IPS-NIHi11 (cell line): ENCODE results near the gene DIS3L2.
"Not testable (repeated sequence)": the region's sequence is repeated elsewhere in the genome, so short reads cannot be mapped to it uniquely, and the experiment has no call there.

Source experiments
- DNase-seq: peaks from one replicate; pipeline ENCODE4 v3.0.0; 2012; ENCODE audit warnings: mixed read lengths, low spot score

The DIS3L2 gene

DNA sequence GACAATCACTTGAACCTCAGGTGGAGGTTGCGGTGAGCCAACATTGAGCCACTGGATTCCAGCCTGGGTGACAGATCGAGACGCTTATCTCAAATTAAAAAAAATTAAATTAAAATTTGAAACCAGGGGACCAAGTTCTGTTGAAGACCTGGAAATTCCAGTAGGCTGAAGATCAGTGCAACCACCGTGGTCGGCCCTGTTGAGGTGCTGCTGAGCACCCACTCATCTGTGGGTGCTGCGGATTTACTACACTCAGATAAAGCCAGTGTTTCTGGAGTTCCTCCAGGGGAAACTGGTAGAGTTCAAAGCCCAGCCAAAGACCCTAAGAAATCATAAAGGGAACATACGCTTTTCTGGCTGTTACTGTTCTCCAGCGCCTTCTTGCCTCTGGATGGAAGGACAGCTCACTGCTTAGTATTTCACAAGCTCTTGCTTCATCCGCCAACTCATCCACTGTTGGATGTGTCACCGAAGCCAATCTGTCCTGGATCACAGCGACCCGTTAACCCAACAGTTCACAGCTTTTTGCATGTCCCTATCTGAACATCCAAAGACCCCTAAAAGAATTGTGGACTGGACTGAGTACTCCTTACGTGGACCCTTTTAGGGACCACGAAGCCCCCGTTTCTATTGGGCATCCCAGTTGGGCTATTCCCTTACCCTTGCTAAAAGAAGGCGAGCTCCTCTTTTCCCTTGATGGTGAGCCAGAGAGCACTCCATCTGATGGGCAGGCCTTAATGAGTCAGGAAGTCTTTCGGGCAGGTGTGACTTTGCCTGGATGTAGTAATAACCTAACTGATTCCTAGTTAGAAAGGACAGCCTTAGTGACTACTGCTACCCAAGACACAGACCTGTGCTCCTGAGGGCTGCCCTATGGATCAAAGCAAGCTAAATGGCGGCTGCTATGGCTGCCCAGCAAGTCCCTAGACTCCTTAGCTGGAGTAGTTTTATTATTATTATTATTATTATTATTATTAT, 411.0 kb downstream of the DIS3L2 start:
- DNase-seq: peak; percentile 1

- DNase-seq: peak; percentile 2
Observed at GRCh38 chr2:232374356-232374755, 412.8 kb downstream of the DIS3L2 start.

GRCh38 chr2:232375164-232375563, 413.7 kb downstream of the DIS3L2 start:
- peak; percentile 30 for DNase-seq

DNA sequence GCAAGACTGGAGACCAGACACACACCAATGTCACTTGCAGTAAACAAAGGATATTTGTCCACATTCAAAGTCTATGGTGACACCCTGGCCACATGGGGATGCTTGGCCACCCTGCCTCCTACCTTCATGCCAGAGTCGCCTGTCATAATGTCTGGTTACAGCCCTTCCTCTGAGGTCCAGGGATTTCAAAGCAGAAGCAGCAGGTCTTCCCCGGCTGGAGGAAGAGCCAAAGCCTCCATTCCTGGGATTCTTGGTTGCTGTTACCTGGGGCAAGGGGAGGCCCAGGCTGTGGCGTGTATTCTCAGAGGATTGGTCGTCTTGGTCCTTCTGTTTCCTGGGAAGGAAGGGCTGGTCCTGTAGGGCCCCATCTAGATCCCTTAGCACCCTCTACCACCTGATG, 414.7 kb downstream of the DIS3L2 start:
- DNase-seq: peak; percentile 11

DNA sequence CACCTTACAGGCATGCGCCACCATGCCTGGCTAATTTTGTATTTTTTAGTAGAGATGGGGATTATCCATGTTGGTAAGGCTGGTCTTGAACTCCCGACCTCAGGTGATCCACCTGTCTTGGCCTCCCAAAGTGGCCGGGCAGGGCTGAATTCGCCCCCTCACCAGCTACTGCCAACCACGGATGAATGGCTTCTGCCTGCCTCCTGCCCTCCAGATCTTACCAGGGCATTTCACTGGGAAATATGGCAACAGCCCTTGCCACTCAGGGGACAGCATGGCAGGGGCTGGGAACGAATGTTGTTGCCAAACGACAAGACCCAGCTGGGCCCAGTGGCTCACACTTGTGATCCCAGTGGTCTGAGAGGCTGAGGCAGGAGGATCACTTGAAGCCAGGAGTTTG, 415.2 kb downstream of the DIS3L2 start:
- DNase-seq: no peak

DNA sequence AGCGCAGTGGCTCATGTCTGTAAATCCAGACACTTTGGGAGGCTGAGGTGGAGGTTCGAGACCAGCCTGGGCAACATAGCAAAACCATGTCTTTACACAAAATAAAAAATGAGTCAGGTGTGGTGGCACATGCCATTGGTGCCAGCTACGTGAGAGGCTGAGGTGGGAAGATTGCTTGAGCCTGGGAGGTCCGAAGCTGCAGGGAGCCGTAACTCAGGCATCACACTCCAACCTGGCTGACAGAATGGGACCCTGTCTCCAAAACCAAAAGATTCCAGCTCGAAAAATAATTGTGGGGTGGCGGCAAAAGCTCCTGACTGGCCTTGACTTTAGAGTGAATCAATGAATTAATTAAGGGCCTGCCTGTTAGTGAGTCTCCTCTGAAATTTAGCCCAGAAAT, 415.8 kb downstream of the DIS3L2 start:
- no peak for DNase-seq

GRCh38 chr2:232377841-232378734, 416.6 kb downstream of the DIS3L2 start:
- DNase-seq: peak; percentile 5

DNA sequence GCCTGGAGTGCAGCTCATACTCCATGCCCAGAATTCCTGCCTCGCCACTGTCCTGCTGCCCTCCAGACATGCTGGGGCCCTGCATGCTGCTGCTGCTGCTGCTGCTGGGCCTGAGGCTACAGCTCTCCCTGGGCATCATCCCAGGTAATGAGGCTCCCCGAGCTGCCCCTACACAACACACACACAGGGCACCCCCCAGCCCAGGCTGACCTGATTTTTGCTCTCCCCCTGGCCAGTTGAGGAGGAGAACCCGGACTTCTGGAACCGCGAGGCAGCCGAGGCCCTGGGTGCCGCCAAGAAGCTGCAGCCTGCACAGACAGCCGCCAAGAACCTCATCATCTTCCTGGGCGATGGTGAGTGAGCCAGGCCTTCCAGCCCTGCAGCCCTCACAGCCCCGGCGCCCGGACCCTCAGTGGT, 417.2 kb downstream of the DIS3L2 start, which contains the start of gene ALPP:
ALPP (plus strand) TSS at position 17 of the 417 bp plus-strand sequence; CDS start at position 69, 52 bp downstream.
- not testable (repeated sequence) for DNase-seq

DNA sequence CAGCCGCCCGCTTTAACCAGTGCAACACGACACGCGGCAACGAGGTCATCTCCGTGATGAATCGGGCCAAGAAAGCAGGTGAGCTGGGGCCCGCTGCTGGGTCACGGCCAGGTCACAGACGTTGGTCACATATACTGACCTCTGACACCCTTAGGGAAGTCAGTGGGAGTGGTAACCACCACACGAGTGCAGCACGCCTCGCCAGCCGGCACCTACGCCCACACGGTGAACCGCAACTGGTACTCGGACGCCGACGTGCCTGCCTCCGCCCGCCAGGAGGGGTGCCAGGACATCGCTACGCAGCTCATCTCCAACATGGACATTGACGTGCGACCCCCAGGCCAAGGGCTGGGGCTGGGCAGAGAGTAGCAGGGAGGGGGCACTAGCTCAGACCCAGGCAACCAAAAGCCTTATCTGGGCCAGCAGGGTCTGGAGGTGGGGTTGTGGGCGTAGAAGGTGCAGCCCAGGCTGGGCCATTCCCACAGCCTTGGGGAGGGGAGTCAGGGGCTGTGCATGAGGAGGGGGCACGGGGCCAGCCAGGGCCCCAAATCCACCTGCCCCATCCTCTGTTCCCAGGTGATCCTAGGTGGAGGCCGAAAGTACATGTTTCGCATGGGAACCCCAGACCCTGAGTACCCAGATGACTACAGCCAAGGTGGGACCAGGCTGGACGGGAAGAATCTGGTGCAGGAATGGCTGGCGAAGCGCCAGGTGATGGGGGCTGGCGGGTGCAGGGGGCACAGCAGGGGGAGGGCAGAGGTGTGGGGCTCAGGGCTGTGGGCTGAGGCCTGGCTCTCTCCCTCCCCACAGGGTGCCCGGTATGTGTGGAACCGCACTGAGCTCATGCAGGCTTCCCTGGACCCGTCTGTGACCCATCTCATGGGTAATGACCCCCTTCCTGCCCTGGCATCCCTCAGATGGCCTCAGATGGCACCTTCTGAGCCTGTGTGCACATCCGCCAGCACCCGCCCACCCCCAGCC, 418.4 kb downstream of the DIS3L2 start:
- peak; percentile 7 for DNase-seq

GRCh38 chr2:232381204-232382031, 419.9 kb downstream of the DIS3L2 start:
- not testable (repeated sequence) for DNase-seq

DNA sequence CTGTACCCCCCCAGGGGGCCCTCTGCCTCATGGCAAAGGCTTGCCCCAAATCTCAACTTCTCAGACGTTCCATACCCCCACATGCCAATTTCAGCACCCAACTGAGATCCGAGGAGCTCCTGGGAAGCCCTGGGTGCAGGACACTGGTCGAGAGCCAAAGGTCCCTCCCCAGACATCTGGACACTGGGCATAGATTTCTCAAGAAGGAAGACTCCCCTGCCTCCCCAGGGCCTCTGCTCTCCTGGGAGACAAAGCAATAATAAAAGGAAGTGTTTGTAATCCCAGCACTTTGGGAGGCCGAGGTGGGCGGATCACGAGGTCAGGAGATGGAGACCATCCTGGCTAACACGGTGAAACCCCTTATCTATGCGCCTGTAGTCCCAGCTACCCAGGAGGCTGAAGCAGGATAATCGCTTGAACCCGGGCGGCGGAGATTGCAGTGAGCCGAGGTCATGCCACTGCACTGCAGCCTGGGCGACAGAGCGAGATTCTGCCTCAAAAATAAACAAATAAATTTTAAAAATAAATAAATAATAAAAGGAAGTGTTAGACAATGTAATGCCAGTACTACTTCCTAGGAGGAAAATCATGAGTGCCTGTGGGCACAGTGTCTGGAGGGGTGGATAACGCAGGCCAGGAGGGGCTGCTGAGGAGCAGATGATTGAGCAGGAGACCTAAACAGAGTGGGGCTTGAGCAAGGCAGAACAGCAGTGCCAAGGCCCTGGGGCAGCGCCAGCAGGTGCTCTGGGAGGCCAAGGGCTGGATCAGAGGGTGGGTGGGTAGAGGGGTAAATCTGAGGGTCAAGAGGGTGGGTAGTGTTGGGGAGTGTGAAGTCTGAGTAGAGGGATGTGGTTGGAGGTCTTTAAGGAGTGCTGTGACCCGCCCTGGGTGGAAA, 421.1 kb downstream of the DIS3L2 start:
- no peak for DNase-seq

- DNase-seq: no peak
Observed at GRCh38 chr2:232384466-232384865, 423.0 kb downstream of the DIS3L2 start.

- DNase-seq: not testable (repeated sequence)
Observed at GRCh38 chr2:232385058-232385457, 423.5 kb downstream of the DIS3L2 start.

DNA sequence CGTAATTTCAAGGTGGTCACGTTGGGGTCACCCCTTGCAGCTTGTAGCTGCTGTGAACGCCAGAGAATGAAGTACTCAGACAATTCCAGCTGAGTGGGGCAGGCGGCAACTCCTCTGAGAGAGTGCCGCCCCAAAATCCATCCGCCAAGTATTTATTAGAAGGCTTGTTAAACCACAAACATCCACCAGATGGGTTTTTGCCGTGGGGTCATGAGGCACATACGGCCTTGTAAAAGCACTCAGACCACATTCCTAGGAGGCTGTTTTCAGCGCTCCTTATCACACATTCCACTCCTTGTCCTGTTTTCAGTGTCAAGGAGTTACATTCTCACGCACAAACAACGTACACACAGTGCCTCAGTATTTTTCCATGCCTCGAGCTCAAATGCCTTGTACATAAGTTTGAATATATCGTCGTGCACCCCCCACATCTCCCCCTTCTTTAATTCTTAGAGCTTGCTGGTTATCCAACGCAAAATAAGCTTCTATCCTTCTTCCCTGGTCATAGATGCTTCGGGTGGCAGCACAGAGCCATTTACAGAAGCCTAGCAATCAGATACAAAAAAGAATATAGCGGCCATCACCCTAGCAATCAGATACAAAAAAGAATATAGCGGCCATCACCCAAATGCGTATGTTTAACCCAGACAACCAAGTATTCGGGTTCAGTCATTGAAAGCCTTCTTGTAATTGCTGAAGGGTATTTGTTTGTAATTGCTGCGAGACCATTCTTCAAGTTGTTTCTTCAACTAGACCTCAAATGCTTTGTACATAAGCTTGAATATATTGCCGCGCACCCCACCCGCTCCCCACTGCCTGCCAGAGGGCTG, 424.4 kb downstream of the DIS3L2 start:
- DNase-seq: no peak

GRCh38 chr2:232386490-232386739, 424.9 kb downstream of the DIS3L2 start:
- no peak for DNase-seq
